ENCODE data around the gene SLC37A1.

DNA sequence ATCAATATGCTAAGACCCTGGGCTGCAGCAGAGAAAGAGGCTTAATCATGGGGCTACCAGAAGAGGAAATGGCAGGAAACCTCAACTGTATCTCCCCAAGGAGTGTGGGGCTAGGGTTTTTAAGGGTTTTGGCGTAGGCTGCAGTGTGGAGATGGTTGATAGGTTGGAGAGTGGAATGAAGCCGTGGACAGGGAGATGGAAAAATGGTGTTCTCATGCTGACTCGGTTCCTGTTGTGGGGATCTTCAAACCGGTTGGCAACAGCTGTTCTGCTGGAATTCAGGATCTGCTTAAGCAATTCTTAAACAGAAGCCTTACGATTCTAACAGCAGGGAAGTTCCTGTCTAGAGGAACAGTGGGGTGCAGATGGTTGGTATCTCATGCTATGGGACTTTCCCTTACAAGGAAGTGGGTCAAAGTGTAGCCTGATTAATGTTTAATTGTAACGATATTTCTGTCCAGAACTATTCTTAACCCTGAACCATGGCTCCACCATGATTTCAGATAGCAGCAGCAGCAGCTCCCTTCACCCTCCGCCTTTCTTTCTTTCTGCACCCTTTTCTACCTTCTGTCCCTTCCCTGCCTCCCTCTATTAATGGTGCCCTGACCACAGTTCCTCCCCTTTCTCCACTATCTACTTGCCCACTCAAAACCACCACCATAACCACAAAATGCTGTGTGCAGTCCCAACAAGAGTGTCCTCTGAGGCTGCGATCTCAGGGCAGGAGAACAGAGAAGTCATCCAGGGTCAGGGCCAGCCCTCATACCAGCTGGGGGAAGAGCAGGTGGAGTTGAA, 48.4 kb upstream of the SLC37A1 start:
- TF ChIP-seq MEIS1 (CRISPR knock-in tag; IDR thresholded peaks at IDR 0.05; ENCODE audit: borderline replicate concordance) (no peak), ZNF274 (IDR thresholded peaks at IDR 0.05; ENCODE audit: low read length) (no peak), ZNF274 (tag by site-specific recombination; IDR thresholded peaks at IDR 0.05; ENCODE audit: borderline replicate concordance) (no peak), ZEB2 (tag by site-specific recombination; IDR thresholded peaks at IDR 0.05) (no peak), BCL11A (tag by site-specific recombination; IDR thresholded peaks at IDR 0.05; ENCODE audit: low read depth) (no peak), ZSCAN23 (tag by site-specific recombination; IDR thresholded peaks at IDR 0.05) (no peak), TCF7L2 (IDR thresholded peaks at IDR 0.05; ENCODE audit: borderline replicate concordance, low read depth, low read length) (no peak), ZNF121 (tag by site-specific recombination; IDR thresholded peaks at IDR 0.05) (no peak)
- TF ChIP-seq, protein P1, sequence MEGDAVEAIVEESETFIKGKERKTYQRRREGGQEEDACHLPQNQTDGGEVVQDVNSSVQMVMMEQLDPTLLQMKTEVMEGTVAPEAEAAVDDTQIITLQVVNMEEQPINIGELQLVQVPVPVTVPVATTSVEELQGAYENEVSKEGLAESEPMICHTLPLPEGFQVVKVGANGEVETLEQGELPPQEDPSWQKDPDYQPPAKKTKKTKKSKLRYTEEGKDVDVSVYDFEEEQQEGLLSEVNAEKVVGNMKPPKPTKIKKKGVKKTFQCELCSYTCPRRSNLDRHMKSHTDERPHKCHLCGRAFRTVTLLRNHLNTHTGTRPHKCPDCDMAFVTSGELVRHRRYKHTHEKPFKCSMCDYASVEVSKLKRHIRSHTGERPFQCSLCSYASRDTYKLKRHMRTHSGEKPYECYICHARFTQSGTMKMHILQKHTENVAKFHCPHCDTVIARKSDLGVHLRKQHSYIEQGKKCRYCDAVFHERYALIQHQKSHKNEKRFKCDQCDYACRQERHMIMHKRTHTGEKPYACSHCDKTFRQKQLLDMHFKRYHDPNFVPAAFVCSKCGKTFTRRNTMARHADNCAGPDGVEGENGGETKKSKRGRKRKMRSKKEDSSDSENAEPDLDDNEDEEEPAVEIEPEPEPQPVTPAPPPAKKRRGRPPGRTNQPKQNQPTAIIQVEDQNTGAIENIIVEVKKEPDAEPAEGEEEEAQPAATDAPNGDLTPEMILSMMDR (tag by site-specific recombination; IDR thresholded peaks at IDR 0.05): no peak
